GM23338 (cell line): Measurements from ENCODE around the gene SCAF8. TPM values are rescaled to one million over a fixed set of nuclear protein-coding genes. Genes with fewer than 3 reads are reported as not detected.

Experiments used
- ATAC-seq: fragments of 200-7000 bp; cut with Tn5 transposase; 3 replicates; pipeline ENCODE4 v1.9.1; 2020
- DNase-seq: peaks from one replicate; pipeline ENCODE4 v3.0.0-alpha.2; 2015; ENCODE audit warnings: low spot score
- H2AFZ ChIP-seq: fragments of 200-600 bp; sonication (generic); 2 replicates; pipeline ENCODE4 v1.8.0; 2016; ENCODE audit warnings: antibody characterized with exemption, mild to moderate bottlenecking, moderate library complexity
- H3F3A ChIP-seq: fragments of 200-600 bp; sonication (generic); replicated peaks from 2 replicates; pipeline ENCODE4 v1.8.0; 2017; ENCODE audit warnings: antibody characterized with exemption, mixed run types, low read depth
- H3K27ac ChIP-seq: fragments of 200-600 bp; sonication (generic); 2 replicates; pipeline ENCODE4 v1.6.1; 2016; ENCODE audit warnings: low read depth
- H3K27me3 ChIP-seq: fragments of 200-600 bp; sonication (generic); 2 replicates; pipeline ENCODE4 v1.8.0; 2016; ENCODE audit warnings: mild to moderate bottlenecking, mixed run types, moderate library complexity; ENCODE audit not compliant: insufficient read depth
- H3K36me3 ChIP-seq: fragments of 200-600 bp; sonication (generic); 2 replicates; pipeline ENCODE4 v1.8.0; 2016; ENCODE audit warnings: mild to moderate bottlenecking; ENCODE audit not compliant: insufficient read depth
- H3K4me1 ChIP-seq: fragments of 200-600 bp; sonication (generic); 2 replicates; pipeline ENCODE4 v1.8.0; 2016; ENCODE audit warnings: mild to moderate bottlenecking, moderate library complexity; ENCODE audit not compliant: insufficient read depth
- H3K4me2 ChIP-seq: fragments of 200-600 bp; sonication (generic); 2 replicates; pipeline ENCODE4 v1.7.1; 2017; ENCODE audit warnings: mixed run types
- H3K4me3 ChIP-seq: fragments of 200-600 bp; sonication (generic); 2 replicates; pipeline ENCODE4 v1.6.1; 2016; ENCODE audit warnings: mixed run types
- H3K79me2 ChIP-seq: fragments of 200-600 bp; sonication (generic); replicated peaks from 2 replicates; pipeline ENCODE4 v1.8.0; 2017; ENCODE audit warnings: mild to moderate bottlenecking; ENCODE audit not compliant: insufficient read depth
- H3K9me2 ChIP-seq: fragments of 200-600 bp; sonication (generic); 2 replicates; pipeline ENCODE4 v1.8.0; 2017; ENCODE audit not compliant: insufficient read depth
- H4K20me1 ChIP-seq: fragments of 200-600 bp; sonication (generic); replicated peaks from 2 replicates; pipeline ENCODE4 v1.8.0; 2017; ENCODE audit warnings: mild to moderate bottlenecking; ENCODE audit not compliant: insufficient read depth
- H3K27ac Mint-ChIP-seq: 2 replicates; pipeline ENCODE4 v1.8.0; 2020; ENCODE audit warnings: inconsistent platforms, mild to moderate bottlenecking, moderate library complexity, mixed read lengths
- H3K27me3 Mint-ChIP-seq: 3 replicates; pipeline ENCODE4 v1.8.0; 2022; ENCODE audit warnings: low read depth, mild to moderate bottlenecking, moderate library complexity, mixed read lengths, inconsistent platforms; ENCODE audit not compliant: insufficient read depth, poor library complexity
- H3K36me3 Mint-ChIP-seq: 3 replicates; pipeline ENCODE4 v1.8.0; 2021; ENCODE audit warnings: low read depth, mild to moderate bottlenecking, inconsistent platforms, moderate library complexity, mixed read lengths
- H3K4me1 Mint-ChIP-seq: 3 replicates; pipeline ENCODE4 v1.8.0; 2020; ENCODE audit warnings: mild to moderate bottlenecking, inconsistent platforms, mixed read lengths
- H3K4me3 Mint-ChIP-seq: 3 replicates; pipeline ENCODE4 v1.8.0; 2021; ENCODE audit warnings: moderate library complexity, mild to moderate bottlenecking, inconsistent platforms, mixed read lengths
- H3K9me3 Mint-ChIP-seq: 3 replicates; pipeline ENCODE4 v1.8.0; 2020; ENCODE audit warnings: moderate library complexity, mild to moderate bottlenecking, inconsistent platforms, mixed read lengths
- CREB1 ChIP-seq: fragments of 250-450 bp; sonication (Bioruptor Pico); IDR thresholded peaks from 2 replicates; pipeline ENCODE4 v1.5.0; 2020; ENCODE audit warnings: low read depth, mild to moderate bottlenecking, moderate library complexity
- CTCF ChIP-seq, 2 experiments: fragments of 200-600 bp in 1 of 2; sonication (generic) in 1 of 2; conservative IDR thresholded peaks; 2 replicates each; pipeline versions ENCODE4 v1.5.1 to v1.6.1; 2016 to 2017; ENCODE audit warnings: antibody characterized with exemption in 2 of 2, low read depth in 2 of 2, mild to moderate bottlenecking in 2 of 2, moderate library complexity in 1 of 2
- EZH2 ChIP-seq: fragments of 200-600 bp; sonication (generic); IDR thresholded peaks from one replicate; pipeline ENCODE4 v1.8.0; 2017; ENCODE audit warnings: antibody characterized with exemption, mild to moderate bottlenecking, low read depth; ENCODE audit not compliant: unreplicated experiment
- EZH2phosphoT487 ChIP-seq: fragments of 200-600 bp; sonication (generic); IDR thresholded peaks from one replicate; pipeline ENCODE4 v1.8.1; 2018; ENCODE audit warnings: antibody characterized with exemption; ENCODE audit not compliant: unreplicated experiment
- JUNB ChIP-seq: IDR thresholded peaks from one replicate; pipeline ENCODE4 v1.6.1; 2016; ENCODE audit warnings: antibody characterized with exemption; ENCODE audit not compliant: unreplicated experiment
- NANOG ChIP-seq: IDR thresholded peaks from 2 replicates; pipeline ENCODE4 v1.6.1; 2016; ENCODE audit warnings: antibody characterized with exemption, borderline replicate concordance
- POLR2AphosphoS5 ChIP-seq: IDR thresholded peaks from 2 replicates; pipeline ENCODE4 v1.6.1; 2016; ENCODE audit warnings: antibody characterized with exemption, low read depth
- STAT1 ChIP-seq: IDR thresholded peaks from one replicate; pipeline ENCODE4 v1.6.1; 2016; ENCODE audit warnings: antibody characterized with exemption; ENCODE audit not compliant: unreplicated experiment
- ZNF114 ChIP-seq: fragments of 250-450 bp; sonication (Bioruptor Pico); IDR thresholded peaks from 2 replicates; pipeline ENCODE4 v1.5.0; 2020; ENCODE audit warnings: mild to moderate bottlenecking, moderate library complexity
- ZNF331 ChIP-seq: fragments of 250-450 bp; sonication (Bioruptor Pico); IDR thresholded peaks from 2 replicates; pipeline ENCODE4 v1.5.0; 2020; ENCODE audit warnings: low read depth, mild to moderate bottlenecking, moderate library complexity
- ZNF462 ChIP-seq: fragments of 250-450 bp; sonication (Bioruptor Pico); IDR thresholded peaks from 2 replicates; pipeline ENCODE4 v1.5.0; 2020; ENCODE audit warnings: mild to moderate bottlenecking, moderate library complexity
- polyA plus RNA-seq: library from polyadenylated mRNA; unstranded; fragments of >200 nt; fragmentation: Nextera tagmentation; extraction: Ambion mirVana; gene quantifications from 2 replicates; pipeline ENCODE4 v1.2.1, GENCODE V29; 2016
- total RNA-seq: library from RNA; depleted of rRNA; stranded (reverse); fragments of >200 nt; shearing (Covaris generic); gene quantifications from 2 replicates; pipeline ENCODE4 v1.2.3, GENCODE V29; 2014
- TF ChIP-seq, protein P1 (sequence below): IDR thresholded peaks from one replicate; pipeline ENCODE4 v1.6.1; 2018; ENCODE audit warnings: antibody characterized with exemption; ENCODE audit not compliant: unreplicated experiment
- TF ChIP-seq, protein P2 (sequence below): IDR thresholded peaks from 2 replicates; pipeline ENCODE4 v1.6.1; 2016; ENCODE audit warnings: antibody characterized with exemption

Gene SCAF8
- total and polyA plus RNA-seq, 2 experiments from 2014 or later: 13.8 to 37.9 TPM

DNA sequence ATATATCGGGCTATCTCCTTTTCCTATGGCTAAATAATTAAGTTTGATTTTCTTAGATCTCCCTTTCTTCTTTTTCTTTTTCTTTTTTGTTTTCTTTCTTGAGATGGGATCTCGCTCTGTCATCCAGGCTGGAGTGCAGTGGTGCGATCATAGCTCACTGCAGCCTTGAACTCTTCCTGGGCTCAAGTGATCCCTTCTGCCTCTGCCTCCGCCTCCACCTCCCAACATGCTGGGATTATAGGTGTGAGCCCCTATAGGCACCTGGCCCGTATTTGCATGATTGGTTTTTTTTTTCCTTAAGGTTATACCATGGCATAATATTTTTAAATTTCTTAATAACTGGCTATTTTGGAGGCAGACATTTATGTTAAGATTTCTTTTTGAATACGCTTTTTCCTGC lies 106.3 kb downstream of the SCAF8 start:
- Histone ChIP-seq H3K4me2 (no peak overlapping the region), H3K36me3 (no peaks in the 10 kb centered on the region), H3F3A (no peaks in the 10 kb centered on the region), H3K27me3 (no peaks in the 10 kb centered on the region), H3K4me3 (no peak overlapping the region), H4K20me1 (peaks cover 28% of the 10 kb centered on the region), H3K27ac (no peak overlapping the region), H3K79me2 (peaks cover 98% of the 10 kb centered on the region), H2AFZ (no peak overlapping the region), H3K9me2 (no peaks in the 10 kb centered on the region), H3K4me1 (peaks cover 26% of the 10 kb centered on the region)
- ATAC-seq (peak; percentile 77), DNase-seq (no peak)
- Mint-ChIP-seq H3K4me3 (no peak overlapping the region), H3K27ac (peak overlapping the region; percentile 6; the same call in 1 of the 2 replicates), H3K27me3 (no peaks in the 10 kb centered on the region), H3K9me3 (no peaks in the 10 kb centered on the region), H3K36me3 (peaks cover 5% of the 10 kb centered on the region; the same call in 2 of the 3 replicates), H3K4me1 (peaks cover 33% of the 10 kb centered on the region)
- no peak for TF ChIP-seq ZNF331 (CRISPR knock-in tag)
- TF ChIP-seq NANOG: no peak
- no peak for TF ChIP-seq CTCF (conservative IDR thresholded peaks at IDR 0.05; ENCODE audit: low read depth in 2 of 2)
- no peak for TF ChIP-seq ZNF114 (CRISPR knock-in tag)
- TF ChIP-seq STAT1: no peak
- TF ChIP-seq EZH2: no peak
- no peak for TF ChIP-seq JUNB
- no peak for TF ChIP-seq ZNF462 (CRISPR knock-in tag)
- no peak for TF ChIP-seq POLR2AphosphoS5
- no peak for TF ChIP-seq CREB1
- TF ChIP-seq, protein P1, sequence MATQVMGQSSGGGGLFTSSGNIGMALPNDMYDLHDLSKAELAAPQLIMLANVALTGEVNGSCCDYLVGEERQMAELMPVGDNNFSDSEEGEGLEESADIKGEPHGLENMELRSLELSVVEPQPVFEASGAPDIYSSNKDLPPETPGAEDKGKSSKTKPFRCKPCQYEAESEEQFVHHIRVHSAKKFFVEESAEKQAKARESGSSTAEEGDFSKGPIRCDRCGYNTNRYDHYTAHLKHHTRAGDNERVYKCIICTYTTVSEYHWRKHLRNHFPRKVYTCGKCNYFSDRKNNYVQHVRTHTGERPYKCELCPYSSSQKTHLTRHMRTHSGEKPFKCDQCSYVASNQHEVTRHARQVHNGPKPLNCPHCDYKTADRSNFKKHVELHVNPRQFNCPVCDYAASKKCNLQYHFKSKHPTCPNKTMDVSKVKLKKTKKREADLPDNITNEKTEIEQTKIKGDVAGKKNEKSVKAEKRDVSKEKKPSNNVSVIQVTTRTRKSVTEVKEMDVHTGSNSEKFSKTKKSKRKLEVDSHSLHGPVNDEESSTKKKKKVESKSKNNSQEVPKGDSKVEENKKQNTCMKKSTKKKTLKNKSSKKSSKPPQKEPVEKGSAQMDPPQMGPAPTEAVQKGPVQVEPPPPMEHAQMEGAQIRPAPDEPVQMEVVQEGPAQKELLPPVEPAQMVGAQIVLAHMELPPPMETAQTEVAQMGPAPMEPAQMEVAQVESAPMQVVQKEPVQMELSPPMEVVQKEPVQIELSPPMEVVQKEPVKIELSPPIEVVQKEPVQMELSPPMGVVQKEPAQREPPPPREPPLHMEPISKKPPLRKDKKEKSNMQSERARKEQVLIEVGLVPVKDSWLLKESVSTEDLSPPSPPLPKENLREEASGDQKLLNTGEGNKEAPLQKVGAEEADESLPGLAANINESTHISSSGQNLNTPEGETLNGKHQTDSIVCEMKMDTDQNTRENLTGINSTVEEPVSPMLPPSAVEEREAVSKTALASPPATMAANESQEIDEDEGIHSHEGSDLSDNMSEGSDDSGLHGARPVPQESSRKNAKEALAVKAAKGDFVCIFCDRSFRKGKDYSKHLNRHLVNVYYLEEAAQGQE: no peak
- TF ChIP-seq EZH2phosphoT487: no peak
- TF ChIP-seq, protein P2, sequence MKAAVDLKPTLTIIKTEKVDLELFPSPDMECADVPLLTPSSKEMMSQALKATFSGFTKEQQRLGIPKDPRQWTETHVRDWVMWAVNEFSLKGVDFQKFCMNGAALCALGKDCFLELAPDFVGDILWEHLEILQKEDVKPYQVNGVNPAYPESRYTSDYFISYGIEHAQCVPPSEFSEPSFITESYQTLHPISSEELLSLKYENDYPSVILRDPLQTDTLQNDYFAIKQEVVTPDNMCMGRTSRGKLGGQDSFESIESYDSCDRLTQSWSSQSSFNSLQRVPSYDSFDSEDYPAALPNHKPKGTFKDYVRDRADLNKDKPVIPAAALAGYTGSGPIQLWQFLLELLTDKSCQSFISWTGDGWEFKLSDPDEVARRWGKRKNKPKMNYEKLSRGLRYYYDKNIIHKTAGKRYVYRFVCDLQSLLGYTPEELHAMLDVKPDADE: no peak
